ACC112 (cell line): ENCODE measurements around the gene HOGA1.
A peak's percentile ranks its signal among the peaks of the same experiment; 100 is the strongest.

ENCODE experiments used
- H2AFZ ChIP-seq: fragments of 200-600 bp; sonication (generic); one replicate; pipeline ENCODE4 v1.6.0; 2017; ENCODE audit warnings: antibody characterized with exemption, low read length; ENCODE audit not compliant: unreplicated experiment
- H3K27ac ChIP-seq: fragments of 200-600 bp; sonication (generic); 2 replicates; pipeline ENCODE4 v1.5.1; 2014; ENCODE audit warnings: low read depth, mild to moderate bottlenecking, antibody characterized with exemption, low read length, moderate library complexity
- H3K27me3 ChIP-seq: fragments of 200-600 bp; sonication (generic); 2 replicates; pipeline ENCODE4 v1.6.1; 2014; ENCODE audit warnings: mild to moderate bottlenecking, antibody characterized with exemption, low read length, moderate library complexity, mixed read lengths; ENCODE audit not compliant: insufficient read depth
- H3K36me3 ChIP-seq: fragments of 200-600 bp; sonication (generic); 2 replicates; pipeline ENCODE4 v1.6.1; 2016; ENCODE audit warnings: mild to moderate bottlenecking, antibody characterized with exemption, low read length, moderate library complexity, mixed read lengths; ENCODE audit not compliant: insufficient read depth
- H3K4me1 ChIP-seq: fragments of 200-600 bp; sonication (generic); one replicate; pipeline ENCODE4 v1.6.1; 2016; ENCODE audit warnings: low read length, mixed read lengths; ENCODE audit not compliant: insufficient read depth, unreplicated experiment, control insufficient read depth
- H3K4me3 ChIP-seq: fragments of 200-600 bp; sonication (generic); 2 replicates; pipeline ENCODE4 v1.5.1; 2014; ENCODE audit warnings: mild to moderate bottlenecking, low read depth, low read length
- H3K79me2 ChIP-seq: fragments of 200-600 bp; sonication (generic); one replicate; pipeline ENCODE4 v1.6.0; 2016; ENCODE audit warnings: low read length; ENCODE audit not compliant: control insufficient read depth, unreplicated experiment, insufficient read depth

HOGA1 gene

DNA sequence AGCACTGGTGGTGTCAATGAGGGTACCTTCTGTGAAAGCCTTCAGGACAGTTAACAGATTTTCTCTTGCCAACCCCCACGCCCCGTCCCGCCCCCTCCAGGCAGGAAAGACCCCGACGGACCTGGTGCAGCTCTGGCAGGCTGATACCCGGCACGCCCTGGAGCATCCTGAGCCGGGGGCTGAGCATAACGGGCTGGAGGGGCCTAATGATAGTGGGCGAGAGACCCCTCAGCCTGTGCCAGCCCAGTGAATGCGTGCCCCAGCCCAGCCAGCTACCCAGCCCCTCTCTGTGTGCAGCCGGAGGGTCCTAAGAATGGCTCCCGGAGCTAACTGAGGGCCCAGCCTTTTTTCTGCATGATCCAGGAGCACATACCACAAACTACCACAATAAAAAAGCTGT lies 713 bp upstream of the HOGA1 start:
- H2AFZ ChIP-seq = no peak overlapping the region
- no peak overlapping the region for H3K27ac ChIP-seq
- peaks cover 8% of the 10 kb centered on the region for H3K4me1 ChIP-seq

DNA sequence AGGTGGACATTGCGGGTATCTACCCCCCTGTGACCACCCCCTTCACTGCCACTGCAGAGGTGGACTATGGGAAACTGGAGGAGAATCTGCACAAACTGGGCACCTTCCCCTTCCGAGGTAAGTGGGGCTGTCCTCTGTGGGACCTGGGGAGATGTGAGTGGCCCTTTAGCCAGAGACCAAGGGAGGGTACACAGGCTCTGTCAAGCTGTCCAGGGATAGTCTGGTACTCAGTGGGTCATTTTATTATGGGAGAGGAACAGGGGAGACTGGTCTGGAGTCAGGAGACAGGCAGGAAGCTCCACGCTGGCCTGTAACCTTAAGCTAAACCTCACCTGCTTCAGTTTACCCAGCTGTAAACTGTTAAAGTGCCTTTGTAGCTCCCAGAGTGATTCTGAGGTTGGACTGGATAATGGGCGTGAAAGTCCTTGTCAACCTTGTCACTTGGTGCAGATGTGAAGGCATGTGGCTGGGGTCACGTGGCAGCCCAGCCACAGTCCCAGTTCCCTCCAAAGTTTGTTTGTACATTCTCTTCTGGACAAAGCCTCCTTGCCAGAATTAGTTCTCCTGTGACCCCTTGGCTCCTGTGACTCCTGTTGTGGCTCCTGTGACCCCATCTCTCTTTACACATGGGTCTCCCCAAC lies 729 bp downstream of the HOGA1 start:
- no peaks in the 10 kb centered on the region for H3K79me2 ChIP-seq
- H3K27me3 ChIP-seq = no peaks in the 10 kb centered on the region
- no peaks in the 10 kb centered on the region for H3K36me3 ChIP-seq
- H3K4me3 ChIP-seq = no peak overlapping the region
- no peak overlapping the region for H2AFZ ChIP-seq
- H3K27ac ChIP-seq = no peak overlapping the region
- H3K4me1 ChIP-seq = peaks cover 8% of the 10 kb centered on the region

More for the DNA sequence above, 713 bp upstream of the HOGA1 start:
- no peak overlapping the region for H3K4me3 ChIP-seq
- no peaks in the 10 kb centered on the region for H3K27me3 ChIP-seq
- no peaks in the 10 kb centered on the region for H3K36me3 ChIP-seq
- H3K79me2 ChIP-seq = no peaks in the 10 kb centered on the region

DNA sequence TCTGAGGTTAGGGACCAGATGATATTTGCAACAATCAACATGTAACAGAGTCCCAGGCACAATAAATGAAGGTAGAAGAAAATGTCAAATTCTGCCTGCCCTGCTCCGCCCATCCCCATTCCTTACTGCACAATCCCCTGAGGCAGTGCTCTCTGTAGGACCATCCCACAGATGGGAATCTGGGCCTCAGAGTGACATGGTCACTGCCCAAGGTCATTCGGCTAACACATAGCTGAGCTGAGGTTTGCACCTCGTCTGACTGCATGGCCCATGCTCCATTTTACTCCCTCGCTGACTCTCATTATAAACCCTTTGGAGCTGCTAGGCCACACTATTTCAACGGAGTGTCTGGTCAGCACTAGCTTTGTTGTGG lies 1.2 kb downstream of the HOGA1 start:
- Histone ChIP-seq H3K79me2 (no peaks in the 10 kb centered on the region), H3K4me1 (peaks cover 8% of the 10 kb centered on the region), H2AFZ (no peak overlapping the region), H3K27ac (no peak overlapping the region), H3K36me3 (no peaks in the 10 kb centered on the region), H3K4me3 (no peak overlapping the region), H3K27me3 (no peaks in the 10 kb centered on the region)

DNA sequence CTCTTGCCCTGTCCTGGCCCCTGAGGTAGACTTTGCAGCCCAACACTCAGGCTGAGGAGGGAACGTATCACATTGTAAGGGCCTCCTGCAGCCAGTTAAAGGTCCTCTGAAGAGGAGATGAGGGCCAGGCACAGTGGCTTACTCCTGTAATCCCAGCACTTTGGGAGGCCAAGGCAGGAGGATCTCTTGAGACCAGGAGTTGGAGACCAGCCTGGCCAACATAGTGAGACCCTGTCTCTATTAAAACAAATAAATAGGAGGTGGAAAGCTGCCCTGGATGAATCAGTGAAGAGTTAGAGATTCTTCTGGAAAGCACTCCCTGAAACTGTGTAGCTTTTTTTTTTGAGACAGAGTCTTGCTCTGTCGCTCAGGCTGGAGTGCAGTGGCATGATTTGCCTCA lies 3.0 kb downstream of the HOGA1 start:
- Histone ChIP-seq H3K36me3 (no peaks in the 10 kb centered on the region), H3K27ac (no peak overlapping the region), H3K27me3 (no peaks in the 10 kb centered on the region), H3K79me2 (no peaks in the 10 kb centered on the region), H2AFZ (no peak overlapping the region), H3K4me1 (peaks cover 8% of the 10 kb centered on the region), H3K4me3 (no peak overlapping the region)

DNA sequence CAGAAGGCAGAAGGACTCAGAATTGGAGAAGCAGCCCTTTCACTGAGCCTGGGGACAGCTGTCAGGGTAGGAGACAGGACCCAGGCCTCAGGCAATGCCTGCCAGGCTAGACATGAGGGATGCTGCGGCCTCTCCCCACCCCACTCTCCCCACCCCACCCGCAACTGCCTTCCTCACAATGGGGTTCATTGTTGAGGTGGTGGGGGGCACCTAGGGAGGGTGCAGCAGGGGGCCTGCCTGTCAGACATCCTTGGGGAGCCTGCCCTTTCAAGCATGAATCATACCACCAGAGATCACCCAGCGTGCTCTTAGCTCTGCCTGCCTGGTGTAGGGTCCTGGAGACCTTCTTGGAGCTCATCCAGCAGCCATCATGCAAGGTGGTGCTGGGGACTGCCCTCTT lies 5.3 kb downstream of the HOGA1 start, which contains the start of gene C10orf62:
Gene C10orf62, plus strand, starts transcription at position 243 of the 400 bp plus-strand sequence. CDS start 177 bp downstream, outside the sequence.
- Histone ChIP-seq H3K4me3 (no peak within 1 kb of the TSS), H3K4me1 (no peaks in the 10 kb centered on the region), H3K36me3 (no peaks in the 10 kb centered on the region), H3K27me3 (no peaks in the 10 kb centered on the region), H2AFZ (no peak within 1 kb of the TSS), H3K79me2 (no peaks in the 10 kb centered on the region), H3K27ac (no peak within 1 kb of the TSS)

GRCh38 chr10:97590082-97590747 lies 6.0 kb downstream of the HOGA1 start:
- Histone ChIP-seq H3K36me3 (no peaks in the 10 kb centered on the region), H3K27ac (no peak overlapping the region), H3K79me2 (no peaks in the 10 kb centered on the region), H3K27me3 (no peaks in the 10 kb centered on the region), H2AFZ (no peak overlapping the region), H3K4me3 (no peak overlapping the region), H3K4me1 (no peaks in the 10 kb centered on the region)

DNA sequence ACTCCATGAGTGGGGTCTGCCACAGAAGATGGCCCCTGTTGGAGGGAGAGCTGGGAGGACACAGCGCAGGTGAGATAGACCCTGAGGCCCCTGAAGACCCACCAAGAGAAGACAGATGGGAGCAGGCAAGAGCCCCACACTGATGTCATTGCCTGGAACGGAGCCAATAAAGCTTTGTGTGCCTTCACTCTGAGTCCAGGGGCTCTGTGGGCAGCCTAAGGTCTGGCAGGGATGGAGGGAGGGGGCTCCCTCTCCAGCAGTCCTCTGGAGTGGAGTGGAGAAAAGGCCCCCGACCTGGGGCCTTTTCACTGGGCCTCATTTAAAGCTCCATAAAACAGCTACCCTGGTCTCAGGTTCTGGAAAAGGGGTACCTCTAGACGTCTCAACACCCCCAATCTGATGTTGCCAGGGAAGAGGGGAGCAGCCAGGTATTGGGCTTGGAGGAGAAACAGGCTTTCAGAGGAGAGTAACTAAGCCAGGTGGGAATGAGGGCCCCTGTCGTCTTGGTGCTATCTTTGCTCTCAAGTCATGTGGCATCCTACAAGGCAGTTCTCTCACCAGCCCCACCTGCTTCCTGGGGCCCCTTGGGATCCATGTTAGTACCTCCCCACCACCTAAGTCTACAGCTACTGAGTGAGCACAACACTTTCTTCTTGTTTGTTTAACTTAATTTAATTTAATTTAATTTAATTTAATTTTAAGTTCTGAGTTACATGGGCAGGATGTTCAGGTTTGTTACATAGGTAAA lies 6.7 kb downstream of the HOGA1 start:
- no peaks in the 10 kb centered on the region for H3K79me2 ChIP-seq
- H3K27me3 ChIP-seq = no peaks in the 10 kb centered on the region
- no peak overlapping the region for H2AFZ ChIP-seq
- no peak overlapping the region for H3K4me3 ChIP-seq
- no peaks in the 10 kb centered on the region for H3K36me3 ChIP-seq
- no peak overlapping the region for H3K27ac ChIP-seq
- peaks cover 6% of the 10 kb centered on the region for H3K4me1 ChIP-seq

- H3K27ac ChIP-seq = no peak overlapping the region
- no peak overlapping the region for H3K4me3 ChIP-seq
- peaks cover 29% of the 10 kb centered on the region for H3K4me1 ChIP-seq
- no peak overlapping the region for H2AFZ ChIP-seq
- no peaks in the 10 kb centered on the region for H3K27me3 ChIP-seq
- H3K79me2 ChIP-seq = no peaks in the 10 kb centered on the region
- H3K36me3 ChIP-seq = no peaks in the 10 kb centered on the region
Measured at GRCh38 chr10:97593421-97593820, 9.2 kb downstream of the HOGA1 start.

DNA sequence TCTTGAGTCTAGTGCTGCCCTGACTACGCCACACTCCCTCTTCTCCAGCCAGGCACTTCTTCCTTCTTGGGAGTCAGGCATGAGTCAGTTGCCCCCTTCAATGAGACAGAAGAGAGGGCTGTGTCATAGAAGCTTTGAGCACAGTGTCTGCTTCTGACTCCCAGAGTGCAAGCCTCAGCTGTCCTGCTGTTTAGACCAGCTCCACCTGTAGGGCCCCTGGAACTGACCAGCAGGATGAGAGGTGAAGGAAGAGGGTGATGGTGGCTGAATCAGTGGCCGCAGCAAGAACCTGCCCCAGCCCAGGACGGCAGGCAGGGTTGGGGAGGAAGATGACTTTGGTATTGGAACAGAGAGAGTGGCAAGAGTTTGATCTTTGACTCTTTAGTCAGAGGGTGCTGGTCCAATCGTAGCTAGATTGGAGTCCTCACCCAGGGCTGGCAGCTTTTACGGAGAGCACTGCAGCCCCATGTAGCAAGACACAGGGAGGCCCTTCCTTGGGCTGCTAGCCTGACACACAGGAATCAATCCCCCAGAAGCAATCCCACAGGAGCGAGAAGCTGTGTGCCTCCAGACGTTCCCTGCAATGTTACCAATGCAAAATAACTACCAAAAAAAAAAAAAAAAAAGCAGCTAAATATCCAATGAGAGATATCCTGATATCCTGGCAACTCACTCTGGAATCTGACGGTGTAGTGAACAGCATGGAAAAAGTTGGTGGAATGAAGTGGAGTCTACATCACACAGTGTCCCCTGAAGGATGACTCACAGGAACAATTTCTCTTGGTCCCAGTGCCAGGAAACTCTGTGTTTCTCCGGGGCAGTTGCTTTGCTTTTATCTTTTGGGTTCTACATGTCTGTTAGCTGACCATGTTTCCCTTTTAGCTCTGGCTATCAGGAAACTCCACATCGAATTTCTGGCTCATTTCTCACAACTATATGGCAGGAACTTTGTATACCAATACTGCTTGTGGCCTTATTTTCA lies 12.2 kb downstream of the HOGA1 start:
- Histone ChIP-seq H3K36me3 (no peaks in the 10 kb centered on the region), H3K27ac (peak overlapping the region; percentile 90), H3K79me2 (no peaks in the 10 kb centered on the region), H3K4me3 (peak overlapping the region; percentile 31; the same call in 1 of the 2 replicates), H3K27me3 (no peaks in the 10 kb centered on the region), H2AFZ (peak overlapping the region; percentile 26), H3K4me1 (peaks cover 29% of the 10 kb centered on the region)

GRCh38 chr10:97597778-97598177 lies 13.6 kb downstream of the HOGA1 start:
- no peaks in the 10 kb centered on the region for H3K79me2 ChIP-seq

More at GRCh38 chr10:97597778-97598177, 13.6 kb downstream of the HOGA1 start:
- Histone ChIP-seq H3K36me3 (no peaks in the 10 kb centered on the region), H2AFZ (no peak overlapping the region), H3K4me1 (peaks cover 29% of the 10 kb centered on the region), H3K27ac (peak overlapping the region; percentile 90), H3K27me3 (no peaks in the 10 kb centered on the region), H3K4me3 (no peak overlapping the region)
